Thoracic aorta endothelial cell (primary cell): ENCODE data around the gene POMT2. TPM values are rescaled to one million over a fixed set of nuclear protein-coding genes. Genes with fewer than 3 reads are reported as not detected.

Experiments used
- small RNA-seq: library from RNA; depleted of rRNA; stranded (forward); fragments of <200 nt; gene quantifications from one replicate; pipeline ENCODE3, GENCODE V24; 2012
- total RNA-seq: library from RNA; depleted of rRNA; stranded (reverse); fragments of >200 nt; gene quantifications from 2 replicates; pipeline ENCODE4 v1.2.3, GENCODE V29; 2012

The POMT2 gene, protein sequence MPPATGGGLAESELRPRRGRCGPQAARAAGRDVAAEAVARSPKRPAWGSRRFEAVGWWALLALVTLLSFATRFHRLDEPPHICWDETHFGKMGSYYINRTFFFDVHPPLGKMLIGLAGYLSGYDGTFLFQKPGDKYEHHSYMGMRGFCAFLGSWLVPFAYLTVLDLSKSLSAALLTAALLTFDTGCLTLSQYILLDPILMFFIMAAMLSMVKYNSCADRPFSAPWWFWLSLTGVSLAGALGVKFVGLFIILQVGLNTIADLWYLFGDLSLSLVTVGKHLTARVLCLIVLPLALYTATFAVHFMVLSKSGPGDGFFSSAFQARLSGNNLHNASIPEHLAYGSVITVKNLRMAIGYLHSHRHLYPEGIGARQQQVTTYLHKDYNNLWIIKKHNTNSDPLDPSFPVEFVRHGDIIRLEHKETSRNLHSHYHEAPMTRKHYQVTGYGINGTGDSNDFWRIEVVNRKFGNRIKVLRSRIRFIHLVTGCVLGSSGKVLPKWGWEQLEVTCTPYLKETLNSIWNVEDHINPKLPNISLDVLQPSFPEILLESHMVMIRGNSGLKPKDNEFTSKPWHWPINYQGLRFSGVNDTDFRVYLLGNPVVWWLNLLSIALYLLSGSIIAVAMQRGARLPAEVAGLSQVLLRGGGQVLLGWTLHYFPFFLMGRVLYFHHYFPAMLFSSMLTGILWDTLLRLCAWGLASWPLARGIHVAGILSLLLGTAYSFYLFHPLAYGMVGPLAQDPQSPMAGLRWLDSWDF
- total RNA-seq: 14.9 and 16.0 TPM in 2 replicates

GRCh38 chr14:77320238-77320935 lies at the start of gene POMT2:
Gene POMT2 (minus strand): TSS chr14:77320883. CDS start chr14:77320681, 202 bp downstream.

GRCh38 chr14:77271113-77271710 lies 49.5 kb downstream of the POMT2 start, which contains the start of gene NGB:
Gene NGB (minus strand): TSS chr14:77271206. CDS start chr14:77270937, 269 bp downstream.

Small RNA genes lying within 50 kb of the gene (small RNA-seq; reads per million reads assigned to genes)
- not detected for gene MIR1260A

Other genes starting within 250 kb of the POMT2 start
- gene CIPC, start 222.6 kb downstream of the POMT2 start, total RNA-seq: 17.3 and 26.4 TPM in 2 replicates
- gene ZDHHC22, start 179.1 kb downstream of the POMT2 start, total RNA-seq: not detected in 2 replicates
- gene TMEM63C, start 139.1 kb downstream of the POMT2 start, total RNA-seq: not detected in 2 replicates
- not detected in 2 replicates for gene NGB, start 49.7 kb downstream of the POMT2 start, total RNA-seq
- 14.4 and 15.4 TPM in 2 replicates for gene GSTZ1, start 153 bp upstream of the POMT2 start, total RNA-seq
- 20.7 and 28.4 TPM in 2 replicates for gene TMED8, start 56.2 kb upstream of the POMT2 start, total RNA-seq
- 1.7 and 2.4 TPM in 2 replicates for gene SAMD15, start 56.5 kb upstream of the POMT2 start, total RNA-seq
- gene NOXRED1, start 102.6 kb upstream of the POMT2 start, total RNA-seq: under 0.01 and 0.29 TPM in 2 replicates
- 31.1 and 33.5 TPM in 2 replicates for gene VIPAS39, start 136.7 kb upstream of the POMT2 start, total RNA-seq
- 130 and 135 TPM in 2 replicates for gene AHSA1, start 137.2 kb upstream of the POMT2 start, total RNA-seq
- not detected in 2 replicates for gene ISM2, start 177.9 kb upstream of the POMT2 start, total RNA-seq